ENCODE results near the gene ASNS.

GRCh38 chr7:97842772-97843345 lies 29.3 kb downstream of the ASNS start:
- no peak for TF ChIP-seq CTCF (IDR thresholded peaks at IDR 0.05)
- no peak for TF ChIP-seq POLR2A (IDR thresholded peaks at IDR 0.05)

Data from thyroid gland (tissue), 4 donors.